Uterus (tissue), 4 donors: Measurements from ENCODE around the gene EMID1. TPM values are rescaled to one million over a fixed set of nuclear protein-coding genes. Genes with fewer than 3 reads are reported as not detected.

Experiments
- DNase-seq, 2 donors: peaks; one replicate each; pipeline ENCODE4 v3.0.0-alpha.2; 2019 to 2020
- H3K27ac ChIP-seq, 2 donors: fragments of 200-600 bp; sonication (generic); 1 replicate in 1 of 2; 2 replicates in 1 of 2; pipeline ENCODE4 v1.5.1; 2016 to 2018
- H3K27me3 ChIP-seq, 2 donors: fragments of 200-600 bp; sonication (generic); one replicate each; pipeline ENCODE4 v1.5.1; 2018 to 2019; ENCODE audit warnings: control low read depth in 1 of 2
- H3K36me3 ChIP-seq, 2 donors: fragments of 200-600 bp; sonication (generic); one replicate each; pipeline ENCODE4 v1.5.1; 2019; ENCODE audit warnings: control low read depth in 1 of 2
- H3K4me1 ChIP-seq, 2 donors: fragments of 200-600 bp; sonication (generic); one replicate each; pipeline ENCODE4 v1.5.1; 2018 to 2019; ENCODE audit warnings: control low read depth in 1 of 2
- H3K4me3 ChIP-seq, 2 donors: fragments of 200-600 bp; sonication (generic); 1 replicate in 1 of 2; 2 replicates in 1 of 2; pipeline ENCODE4 v1.5.1; 2018 to 2019; ENCODE audit warnings: mild to moderate bottlenecking in 1 of 2
- H3K9me3 ChIP-seq, 2 donors: fragments of 200-600 bp; sonication (generic); one replicate each; pipeline ENCODE4 v1.5.1; 2019; ENCODE audit warnings: control low read depth in 1 of 2
- CTCF ChIP-seq, 4 experiments: fragments of 200-600 bp in 2 of 4; fragments of 450-650 bp in 2 of 4; sonication (generic) in 2 of 4; IDR thresholded peaks; one replicate each; pipeline ENCODE4 v1.5.1; 2016 to 2019; ENCODE audit warnings: antibody characterized with exemption in 4 of 4, mild to moderate bottlenecking in 2 of 4, moderate library complexity in 1 of 4
- POLR2A ChIP-seq, 2 donors: fragments of 450-650 bp; IDR thresholded peaks; one replicate each; pipeline ENCODE4 v1.6.1; 2016; ENCODE audit warnings: antibody characterized with exemption in 2 of 2, mild to moderate bottlenecking in 1 of 2, moderate library complexity in 1 of 2
- intact Hi-C: fragments of 100-400 bp; cut with DNase I; formaldehyde crosslinking; loops from one replicate; pipeline ENCODE4 v1.15.1; 2023; ENCODE audit warnings: low total_unique reads
- total RNA-seq, 4 donors: library from RNA; depleted of rRNA in 3 of 4; stranded (reverse); fragments of >200 nt in 3 of 4; gene quantifications; one replicate each; pipeline versions ENCODE4 v1.1.0 to v1.2.4, GENCODE V29; 2014 to 2023
- donor health status: DM: yes; HTN: yes; CAD: no.

Gene EMID1
- total RNA-seq, 4 donors from 2014 or later: under 0.01 to 30.0 (median 10.2) TPM

DNA sequence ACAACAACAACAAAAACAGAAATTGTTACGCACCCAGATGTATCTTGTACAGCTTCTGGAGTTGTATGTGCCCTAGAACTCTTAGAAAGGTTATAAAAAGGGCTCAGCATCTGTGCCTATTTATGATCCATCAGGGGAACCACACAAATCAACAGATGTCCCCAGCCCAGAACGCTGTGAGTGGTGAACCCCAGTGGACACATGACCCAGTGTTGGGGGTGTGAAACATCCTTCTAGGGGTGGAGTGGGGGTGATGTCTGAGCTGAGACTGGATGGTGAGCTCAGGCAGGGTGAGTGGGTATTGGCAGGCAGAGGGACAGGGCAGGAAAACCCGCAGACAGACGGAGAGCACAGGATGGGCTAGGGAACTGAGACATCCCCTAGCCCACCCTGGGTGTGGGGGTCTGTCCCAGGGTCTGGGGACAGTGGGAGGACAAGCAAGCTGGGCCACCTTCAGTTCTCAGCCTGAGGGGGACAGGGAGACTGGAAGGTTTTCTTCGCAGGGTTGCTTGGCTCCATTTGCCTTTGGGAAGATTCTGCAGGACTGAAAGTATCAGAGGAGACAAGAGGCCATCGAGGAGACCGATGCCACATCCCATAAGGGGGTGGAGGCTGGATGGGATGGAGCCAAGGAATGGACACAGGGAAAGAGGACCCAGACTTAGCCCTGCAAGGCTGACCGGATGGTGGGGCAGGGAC, 5.8 kb upstream of the EMID1 start:
- Histone ChIP-seq H3K4me3 (no peak overlapping the region), H3K36me3 (no peaks in the 10 kb centered on the region), H3K27me3 (no peaks in the 10 kb centered on the region), H3K4me1 (peaks cover 0 to 5% of the 10 kb centered on the region in 2 donors), H3K9me3 (no peaks in the 10 kb centered on the region), H3K27ac (no peak overlapping the region)
- no peak for TF ChIP-seq CTCF (IDR thresholded peaks at IDR 0.05)
- DNase-seq: no peak
- intact Hi-C loops: no loop called here

DNA sequence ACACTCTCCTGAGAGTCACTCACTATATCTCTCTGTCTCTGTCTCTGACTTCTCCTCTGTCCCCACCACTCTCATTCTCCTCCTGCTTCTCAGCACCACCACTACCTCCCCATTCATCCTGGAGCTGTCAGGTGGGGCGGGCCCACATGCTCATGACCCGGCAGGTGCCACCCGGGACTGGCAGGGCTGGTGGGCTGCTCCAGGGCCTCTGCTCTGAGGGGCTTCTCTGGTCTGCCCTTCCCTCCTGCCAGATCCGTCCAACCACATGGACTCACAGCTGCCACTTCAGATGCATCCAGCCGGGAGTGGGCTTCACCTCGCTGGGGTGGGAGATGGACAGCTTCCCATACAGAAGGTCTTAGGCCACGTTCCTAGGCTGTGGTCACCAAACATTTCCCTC, 4.8 kb upstream of the EMID1 start:
- intact Hi-C loops: no loop called here
- no peak for TF ChIP-seq CTCF (IDR thresholded peaks at IDR 0.05)
- no peak for TF ChIP-seq POLR2A (IDR thresholded peaks at IDR 0.05)
- no peak overlapping the region for H3K27ac ChIP-seq
- no peaks in the 10 kb centered on the region for H3K36me3 ChIP-seq
- H3K27me3 ChIP-seq: no peaks in the 10 kb centered on the region
- H3K4me3 ChIP-seq: no peak overlapping the region
- peaks cover 0 to 5% of the 10 kb centered on the region in 2 donors for H3K4me1 ChIP-seq
- DNase-seq: no peak
- no peaks in the 10 kb centered on the region for H3K9me3 ChIP-seq

- no peak overlapping the region for H3K27ac ChIP-seq
- H3K4me3 ChIP-seq: no peak overlapping the region
- H3K9me3 ChIP-seq: no peaks in the 10 kb centered on the region
- no peak for DNase-seq
- no peak for TF ChIP-seq CTCF (IDR thresholded peaks at IDR 0.05)
- H3K4me1 ChIP-seq: peaks cover 0 to 10% of the 10 kb centered on the region in 2 donors
- no peaks in the 10 kb centered on the region for H3K36me3 ChIP-seq
- H3K27me3 ChIP-seq: no peaks in the 10 kb centered on the region
- intact Hi-C loops: no loop called here
Measured at GRCh38 chr22:29201782-29202181, 3.9 kb upstream of the EMID1 start.

DNA sequence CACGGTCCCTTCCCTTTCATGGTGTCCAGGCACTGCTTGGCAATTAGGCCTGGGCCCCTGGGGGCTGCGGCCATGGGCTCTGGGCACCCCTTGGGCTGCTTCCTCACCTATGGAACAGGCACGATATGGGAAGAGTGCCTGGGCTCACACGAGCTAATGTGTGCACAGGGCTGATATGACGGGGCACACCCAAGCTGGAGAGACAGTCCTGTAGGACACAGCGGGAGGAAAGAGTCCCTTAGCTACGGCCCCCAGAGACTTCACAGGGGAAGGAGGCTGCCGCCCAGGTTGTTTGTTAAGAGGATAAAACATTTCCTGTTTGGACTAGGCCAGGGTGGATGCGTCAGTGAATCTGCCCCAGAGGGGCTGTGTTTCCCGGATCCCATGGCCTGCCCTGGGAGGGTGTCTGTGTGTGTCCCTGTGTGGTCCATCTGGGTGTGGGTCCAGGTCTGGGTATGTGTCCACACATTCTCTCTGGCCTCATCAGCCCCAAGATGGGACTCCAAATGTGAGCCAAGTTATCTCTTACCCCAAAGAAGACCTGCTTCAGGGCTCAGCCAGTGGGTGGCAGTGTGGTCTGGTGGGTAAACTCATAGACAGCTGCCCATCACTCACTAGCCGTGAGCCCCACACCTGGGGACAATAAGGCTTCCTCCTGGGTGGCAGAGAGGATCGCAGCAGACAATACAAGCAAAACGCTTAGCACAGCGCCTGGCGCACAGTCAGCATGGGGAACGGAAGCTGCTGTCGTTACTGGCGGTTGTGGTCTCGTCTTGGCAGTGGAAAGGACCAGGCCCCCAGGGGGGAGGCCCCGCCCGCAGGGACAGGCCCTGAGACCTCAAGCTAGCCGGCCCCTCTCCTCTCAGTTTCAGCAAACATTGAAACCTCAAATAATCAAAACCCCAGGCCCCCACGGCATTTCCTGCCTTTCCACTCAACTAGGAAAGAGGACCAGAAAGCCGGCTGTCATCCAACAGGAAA, 3.2 kb upstream of the EMID1 start:
- Histone ChIP-seq H3K36me3 (no peaks in the 10 kb centered on the region), H3K27me3 (no peaks in the 10 kb centered on the region), H3K4me3 (no peak overlapping the region), H3K27ac (peak overlapping the region in 1 of 2 donors; percentile 31), H3K9me3 (no peaks in the 10 kb centered on the region), H3K4me1 (peaks cover 0 to 10% of the 10 kb centered on the region in 2 donors)
- intact Hi-C loops: no loop called here
- TF ChIP-seq CTCF (IDR thresholded peaks at IDR 0.05) (peak in 1 of 4 experiments; percentile 23), POLR2A (IDR thresholded peaks at IDR 0.05) (no peak)
- peak in 1 of 2 donors; percentile 28 for DNase-seq
